Smooth muscle cell (in vitro differentiated cells): ENCODE data around the gene FBN1. TPM values are rescaled to one million over a fixed set of nuclear protein-coding genes. Genes with fewer than 3 reads are reported as not detected.

Experiments
- DNase-seq: peaks from one replicate; lab custom pipeline; 2025; ENCODE audit not compliant: unreplicated experiment; lab: John Stamatoyannopoulos, UW
- H2AFZ ChIP-seq: fragments of 200-600 bp; sonication (generic); 2 replicates; pipeline ENCODE4 v1.6.0; 2016; ENCODE audit warnings: antibody characterized with exemption, low read depth, mild to moderate bottlenecking
- H3F3A ChIP-seq: fragments of 200-600 bp; sonication (generic); 2 replicates; pipeline ENCODE4 v1.6.0; 2017; ENCODE audit warnings: antibody characterized with exemption, low read depth
- H3K27ac ChIP-seq: fragments of 200-600 bp; sonication (generic); 2 replicates; pipeline ENCODE4 v1.5.1; 2016; ENCODE audit warnings: low read depth, mild to moderate bottlenecking
- H3K27me3 ChIP-seq: fragments of 200-600 bp; sonication (generic); 2 replicates; pipeline ENCODE4 v1.6.1; 2016; ENCODE audit warnings: low read depth, mild to moderate bottlenecking
- H3K36me3 ChIP-seq: fragments of 200-600 bp; sonication (generic); 2 replicates; pipeline ENCODE4 v1.5.1; 2016; ENCODE audit warnings: low read depth
- H3K4me1 ChIP-seq: fragments of 200-600 bp; sonication (generic); 2 replicates; pipeline ENCODE4 v1.5.1; 2016; ENCODE audit warnings: low read depth
- H3K4me2 ChIP-seq: fragments of 200-600 bp; sonication (generic); 2 replicates; pipeline ENCODE4 v1.6.0; 2016; ENCODE audit warnings: mild to moderate bottlenecking
- H3K4me3 ChIP-seq: fragments of 200-600 bp; sonication (generic); 2 replicates; pipeline ENCODE4 v1.5.1; 2016; ENCODE audit warnings: mild to moderate bottlenecking
- H3K79me2 ChIP-seq: fragments of 200-600 bp; sonication (generic); 2 replicates; pipeline ENCODE4 v1.6.0; 2016; ENCODE audit warnings: low read depth, mild to moderate bottlenecking
- H3K9ac ChIP-seq: fragments of 200-600 bp; sonication (generic); 2 replicates; pipeline ENCODE4 v1.6.0; 2016; ENCODE audit warnings: low read depth
- H3K9me3 ChIP-seq: fragments of 200-600 bp; sonication (generic); replicated peaks from 2 replicates; pipeline ENCODE4 v1.5.1; 2016; ENCODE audit warnings: low read depth
- H4K20me1 ChIP-seq: fragments of 200-600 bp; sonication (generic); 2 replicates; pipeline ENCODE4 v1.6.0; 2016; ENCODE audit warnings: low read depth
- CTCF ChIP-seq: fragments of 200-600 bp; sonication (generic); IDR thresholded peaks from 2 replicates; pipeline ENCODE4 v1.5.1; 2017; ENCODE audit warnings: borderline replicate concordance, mild to moderate bottlenecking, antibody characterized with exemption; ENCODE audit not compliant: insufficient read depth, poor library complexity, severe bottlenecking
- WGBS: methylation state at CpG from one replicate; pipeline ENCODE4 v1.1.7; 2016; ENCODE audit warnings: low lambda C conversion rate; 5-methylcytosine and 5-hydroxymethylcytosine counted together
- polyA plus RNA-seq: library from polyadenylated mRNA; unstranded; fragments of >200 nt; fragmentation: Nextera tagmentation; extraction: Ambion mirVana; gene quantifications from 2 replicates; pipeline ENCODE4 v1.2.1, GENCODE V29; 2016
- total RNA-seq: library from RNA; depleted of rRNA; stranded (reverse); fragments of >200 nt; gene quantifications from 2 replicates; pipeline ENCODE4 v1.2.3, GENCODE V29; 2014

Gene FBN1
- total and polyA plus RNA-seq, 2 experiments from 2014 or later: 137 to 330 TPM

DNA sequence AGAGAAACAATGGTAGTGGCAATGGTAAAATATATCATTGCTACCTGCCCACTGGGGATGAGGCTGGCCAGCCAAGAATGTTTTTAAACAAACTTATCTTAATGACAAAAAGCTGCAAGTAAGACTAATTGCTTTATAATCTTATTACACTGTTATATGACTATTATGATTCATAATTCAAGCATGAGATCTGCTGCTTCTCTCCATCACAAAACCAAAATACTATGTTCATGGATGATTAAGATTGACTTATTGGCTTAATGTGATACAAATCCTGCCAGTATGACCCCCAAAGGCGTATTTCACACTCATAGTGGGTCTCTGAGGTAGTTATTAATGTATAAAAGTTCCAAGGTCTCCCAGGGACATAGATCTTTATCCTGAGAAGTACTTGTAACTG, 52.6 kb downstream of the FBN1 start:
- no peak for DNase-seq

DNA sequence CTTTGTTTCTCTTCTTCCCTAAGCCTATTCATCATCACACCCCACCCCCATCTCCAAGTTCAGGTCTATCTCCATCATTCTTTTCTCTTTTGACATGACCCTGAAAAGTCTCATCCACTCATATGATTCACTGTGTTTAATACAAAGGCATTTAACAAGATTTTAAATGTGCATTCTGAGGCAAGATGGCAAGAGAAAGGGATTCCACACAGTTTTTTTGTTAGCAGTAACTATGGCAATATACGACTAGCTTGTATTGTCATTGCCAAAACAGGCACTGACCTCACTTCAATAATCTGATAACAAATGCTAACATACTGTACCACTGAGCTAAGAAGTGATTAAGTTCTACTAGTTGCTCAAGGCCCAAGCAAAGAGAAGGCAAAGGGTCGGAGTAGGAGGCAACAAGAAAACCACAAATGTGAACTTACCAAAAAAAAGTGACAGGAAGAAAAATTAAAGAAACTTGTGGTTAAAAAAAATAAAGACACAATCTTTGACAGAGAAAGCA, 53.2 kb downstream of the FBN1 start:
- peak overlapping the region; percentile 44 for H3K9ac ChIP-seq
- H3K27ac ChIP-seq: peak overlapping the region; percentile 85
- no peak for DNase-seq
- no peak overlapping the region for H2AFZ ChIP-seq
- no peak for TF ChIP-seq CTCF
- H3K36me3 ChIP-seq: peaks cover 4% of the 10 kb centered on the region
- H3K4me2 ChIP-seq: peak overlapping the region; percentile 31
- no peaks in the 10 kb centered on the region for H3F3A ChIP-seq
- H3K4me1 ChIP-seq: peaks cover 8% of the 10 kb centered on the region
- WGBS: 12% methylated on average over 2 of the region's 2 CpGs
- H3K27me3 ChIP-seq: no peaks in the 10 kb centered on the region
- no peaks in the 10 kb centered on the region for H3K9me3 ChIP-seq
- no peaks in the 10 kb centered on the region for H4K20me1 ChIP-seq
- no peak overlapping the region for H3K4me3 ChIP-seq
- H3K79me2 ChIP-seq: peaks cover 14% of the 10 kb centered on the region

More for the DNA sequence above, 52.6 kb downstream of the FBN1 start:
- 97% methylated on average over 1 of the region's 1 CpG for WGBS
- H2AFZ ChIP-seq: no peak overlapping the region
- no peaks in the 10 kb centered on the region for H3K27me3 ChIP-seq
- H3K4me1 ChIP-seq: peaks cover 8% of the 10 kb centered on the region
- H3K4me3 ChIP-seq: no peak overlapping the region
- TF ChIP-seq CTCF: no peak
- H3K9me3 ChIP-seq: no peaks in the 10 kb centered on the region
- H3K9ac ChIP-seq: peak overlapping the region; percentile 44
- no peaks in the 10 kb centered on the region for H3K36me3 ChIP-seq
- peaks cover 10% of the 10 kb centered on the region for H3K79me2 ChIP-seq
- H3K4me2 ChIP-seq: peak overlapping the region; percentile 31
- H3K27ac ChIP-seq: peak overlapping the region; percentile 85
- H4K20me1 ChIP-seq: no peaks in the 10 kb centered on the region
- H3F3A ChIP-seq: no peaks in the 10 kb centered on the region

DNA sequence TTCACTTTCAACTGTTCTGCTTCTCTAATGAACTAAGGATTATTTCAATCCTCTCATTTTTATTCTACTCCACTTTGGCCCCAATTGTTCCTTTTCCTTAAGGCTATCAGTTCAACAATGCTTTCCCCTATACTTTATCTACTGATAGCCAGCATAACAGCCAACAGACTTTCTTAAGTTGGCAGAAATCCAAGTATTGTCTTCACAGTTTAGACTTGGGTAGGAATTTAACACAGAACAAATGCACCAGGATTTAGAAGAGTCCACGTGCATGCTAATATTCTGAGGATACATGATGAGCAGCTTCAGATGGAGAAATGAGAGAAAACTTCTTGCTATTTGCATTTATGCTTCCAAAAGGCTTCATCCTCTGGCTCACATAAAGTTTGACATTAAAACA, 54.8 kb downstream of the FBN1 start:
- H3K27me3 ChIP-seq: no peaks in the 10 kb centered on the region
- H3K9me3 ChIP-seq: no peaks in the 10 kb centered on the region
- H4K20me1 ChIP-seq: no peaks in the 10 kb centered on the region
- H3F3A ChIP-seq: no peaks in the 10 kb centered on the region
- peaks cover 18% of the 10 kb centered on the region for H3K79me2 ChIP-seq
- H3K4me3 ChIP-seq: no peak overlapping the region
- peaks cover 4% of the 10 kb centered on the region for H3K36me3 ChIP-seq
- H3K9ac ChIP-seq: no peak overlapping the region
- H3K27ac ChIP-seq: no peak overlapping the region
- 64% methylated on average over 1 of the region's 1 CpG for WGBS
- TF ChIP-seq CTCF: no peak
- no peak overlapping the region for H3K4me2 ChIP-seq
- no peak overlapping the region for H2AFZ ChIP-seq
- H3K4me1 ChIP-seq: peaks cover 8% of the 10 kb centered on the region
- DNase-seq: no peak
